CD8-positive, alpha-beta memory T cell (primary cell): ENCODE data around the gene CD300H. TPM values are rescaled to one million over a fixed set of nuclear protein-coding genes. Genes with fewer than 3 reads are reported as not detected.

Source experiments
- CTCF ChIA-PET: fragments of 350-600 bp; sonication (Branson Sonifier 250); formaldehyde crosslinking; loops from one replicate; lab custom pipeline; 2021; ENCODE audit warnings: antibody characterized with exemption; lab: Charles Lee
- POLR2A ChIA-PET: fragments of 350-600 bp; sonication (Branson Sonifier 250); formaldehyde crosslinking; loops from one replicate; lab custom pipeline; 2021; ENCODE audit warnings: antibody characterized with exemption; lab: Charles Lee
- DNase-seq, 5 donors: peaks; one replicate each; pipeline versions ENCODE4 v3.0.0 to v3.0.0-alpha.2; 2020 to 2022; ENCODE audit warnings: mixed read lengths in 1 of 5
- H3K27ac ChIP-seq: one replicate; pipeline ENCODE4 v1.7.0; 2013; ENCODE audit warnings: low read depth, mild to moderate bottlenecking, low read length, moderate library complexity
- H3K27me3 ChIP-seq: 2 replicates; pipeline ENCODE4 v1.7.0; 2013; ENCODE audit warnings: low read length, mild to moderate bottlenecking; ENCODE audit not compliant: insufficient read depth, poor library complexity, severe bottlenecking
- H3K36me3 ChIP-seq: 2 replicates; pipeline ENCODE4 v1.7.0; 2013; ENCODE audit warnings: mild to moderate bottlenecking, low read length, moderate library complexity; ENCODE audit not compliant: insufficient read depth
- H3K4me1 ChIP-seq: 2 replicates; pipeline ENCODE4 v1.7.0; 2013; ENCODE audit warnings: mild to moderate bottlenecking, low read length, moderate library complexity; ENCODE audit not compliant: insufficient read depth
- H3K4me3 ChIP-seq: 2 replicates; pipeline ENCODE4 v1.7.0; 2013; ENCODE audit warnings: mild to moderate bottlenecking, low read length
- H3K9me3 ChIP-seq: 2 replicates; pipeline ENCODE4 v1.7.0; 2013; ENCODE audit warnings: mild to moderate bottlenecking, low read length
- H3K27ac Mint-ChIP-seq, 8 donors: one replicate each; pipeline ENCODE4 v1.8.0; 2020 to 2021; ENCODE audit warnings: mixed read lengths in 8 of 8, mild to moderate bottlenecking in 6 of 8, inconsistent platforms in 3 of 8, moderate library complexity in 3 of 8
- H3K27me3 Mint-ChIP-seq, 2 donors: one replicate each; pipeline ENCODE4 v1.8.0; 2020 to 2021; ENCODE audit warnings: mixed read lengths in 2 of 2, mild to moderate bottlenecking in 1 of 2, moderate library complexity in 1 of 2
- H3K36me3 Mint-ChIP-seq, 3 donors: one replicate each; pipeline ENCODE4 v1.8.0; 2020 to 2021; ENCODE audit warnings: mixed read lengths in 3 of 3, inconsistent platforms in 1 of 3, mild to moderate bottlenecking in 1 of 3
- H3K4me1 Mint-ChIP-seq, 3 donors: one replicate each; pipeline ENCODE4 v1.8.0; 2020 to 2021; ENCODE audit warnings: mixed read lengths in 3 of 3, inconsistent platforms in 1 of 3, mild to moderate bottlenecking in 1 of 3
- H3K4me3 Mint-ChIP-seq, 7 donors: one replicate each; pipeline ENCODE4 v1.8.0; 2020 to 2021; ENCODE audit warnings: mixed read lengths in 7 of 7, mild to moderate bottlenecking in 6 of 7, moderate library complexity in 4 of 7, inconsistent platforms in 2 of 7
- H3K9me3 Mint-ChIP-seq, 5 donors: one replicate each; pipeline ENCODE4 v1.8.0; 2020 to 2022; ENCODE audit warnings: mixed read lengths in 5 of 5, mild to moderate bottlenecking in 3 of 5, moderate library complexity in 2 of 5, inconsistent platforms in 1 of 5
- polyA plus RNA-seq: library from polyadenylated mRNA; unstranded; fragments of 300-500 nt; fragmentation: Illumina TruSeq; gene quantifications from one replicate; pipeline ENCODE4 v1.2.3, GENCODE V29; 2021
- total RNA-seq, 2 experiments: library from RNA; stranded (reverse); gene quantifications; one replicate each; pipeline ENCODE4 v1.2.3, GENCODE V29; 2021

Gene CD300H
- total and polyA plus RNA-seq, 3 experiments from 2014 or later = not detected

DNA sequence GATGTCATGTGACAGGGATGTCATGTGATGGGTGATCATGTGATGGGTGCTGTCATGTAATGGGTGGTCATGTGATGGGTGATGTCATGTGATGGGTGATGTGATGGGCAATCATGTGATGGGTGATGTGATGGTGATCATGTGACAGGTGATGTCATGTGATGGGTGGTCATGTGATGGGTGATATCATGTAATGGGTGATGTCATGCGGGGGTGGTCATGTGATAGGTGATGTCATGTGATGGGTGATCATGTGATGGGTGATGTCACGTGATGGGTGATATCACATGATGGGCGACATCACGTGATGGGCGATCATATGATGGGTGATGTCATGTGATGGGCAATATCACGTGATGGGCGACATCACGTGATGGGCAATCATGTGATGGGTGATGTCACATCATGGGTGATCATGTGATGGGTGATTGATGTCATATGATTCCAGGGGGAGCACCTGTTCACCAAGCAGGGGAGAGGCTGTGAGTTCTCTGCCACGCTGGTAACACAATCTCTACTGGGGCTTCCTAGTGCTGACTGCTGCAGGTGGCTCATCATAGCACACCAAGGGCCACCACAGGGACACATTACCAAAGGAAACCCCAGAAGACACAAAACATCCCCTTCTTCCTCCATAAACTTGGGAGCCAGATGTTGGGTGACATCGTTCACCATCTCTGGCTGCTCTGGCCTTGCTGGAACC, 52.5 kb downstream of the CD300H start:
- H3K27me3 Mint-ChIP-seq = peaks cover 19 to 54% of the 10 kb centered on the region in 2 donors
- peaks cover 0 to 19% (median 11%) of the 10 kb centered on the region in 5 donors for H3K9me3 Mint-ChIP-seq
- H3K4me1 Mint-ChIP-seq = peaks cover 0 to 8% (median 6%) of the 10 kb centered on the region in 3 donors
- peak overlapping the region in 4 of 7 donors; percentile 65 to 83 (median 70) for H3K4me3 Mint-ChIP-seq
- Histone ChIP-seq H3K4me3 (no peak overlapping the region), H3K27me3 (peaks cover 5% of the 10 kb centered on the region), H3K27ac (no peak overlapping the region), H3K9me3 (no peaks in the 10 kb centered on the region), H3K4me1 (no peaks in the 10 kb centered on the region), H3K36me3 (no peaks in the 10 kb centered on the region)
- DNase-seq = peak in 2 of 5 donors; percentile 32 to 68
- CTCF ChIA-PET = no interaction called here
- peak overlapping the region in 7 of 8 donors; percentile 76 to 93 (median 80) for H3K27ac Mint-ChIP-seq
- POLR2A ChIA-PET = no interaction called here
- peaks cover 0 to 29% (median 1%) of the 10 kb centered on the region in 3 donors for H3K36me3 Mint-ChIP-seq

DNA sequence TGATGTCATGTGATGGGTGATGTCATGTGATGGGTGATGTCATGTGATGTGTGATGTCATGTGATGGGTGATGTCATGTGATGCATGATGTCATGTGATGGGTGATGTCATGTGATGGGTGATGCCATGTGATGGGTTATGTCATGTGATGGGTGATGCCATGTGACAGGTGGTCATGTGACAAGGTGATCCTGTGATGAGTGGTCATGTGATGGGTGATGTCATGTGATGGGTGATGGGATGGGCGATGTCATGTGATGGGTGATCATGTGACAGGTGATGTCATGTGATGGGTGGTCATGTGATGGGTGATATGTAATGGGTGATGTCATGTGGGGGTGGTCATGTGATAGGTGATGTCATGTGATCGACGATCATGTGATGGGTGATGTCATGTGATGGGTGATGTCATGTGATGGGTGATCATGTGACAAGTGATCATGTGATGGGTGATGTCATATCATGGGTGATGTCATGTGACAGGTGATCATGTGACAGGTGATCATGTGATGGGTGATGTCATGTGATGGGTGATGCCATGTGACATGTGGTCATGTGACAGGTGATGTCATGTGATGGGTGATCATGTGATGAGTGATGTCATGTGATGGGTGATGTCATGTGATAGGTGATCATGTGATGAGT, 53.2 kb downstream of the CD300H start:
- H3K36me3 Mint-ChIP-seq = peaks cover 0 to 29% (median 1%) of the 10 kb centered on the region in 3 donors
- no peaks in the 10 kb centered on the region for H3K36me3 ChIP-seq
- H3K27ac Mint-ChIP-seq = peak overlapping the region in 7 of 8 donors; percentile 76 to 95 (median 90)
- POLR2A ChIA-PET = no interaction called here
- peaks cover 20 to 53% of the 10 kb centered on the region in 2 donors for H3K27me3 Mint-ChIP-seq
- H3K9me3 ChIP-seq = no peaks in the 10 kb centered on the region
- peaks cover 0 to 8% (median 6%) of the 10 kb centered on the region in 3 donors for H3K4me1 Mint-ChIP-seq
- H3K4me3 Mint-ChIP-seq = peak overlapping the region in 4 of 7 donors; percentile 65 to 83 (median 70)
- DNase-seq = peak; percentile 27 to 72 (median 45)
- H3K9me3 Mint-ChIP-seq = peaks cover 0 to 19% (median 11%) of the 10 kb centered on the region in 5 donors
- H3K4me1 ChIP-seq = no peaks in the 10 kb centered on the region
- CTCF ChIA-PET = no interaction called here
- no peak overlapping the region for H3K4me3 ChIP-seq
- H3K27ac ChIP-seq = no peak overlapping the region
- H3K27me3 ChIP-seq = peaks cover 5% of the 10 kb centered on the region

DNA sequence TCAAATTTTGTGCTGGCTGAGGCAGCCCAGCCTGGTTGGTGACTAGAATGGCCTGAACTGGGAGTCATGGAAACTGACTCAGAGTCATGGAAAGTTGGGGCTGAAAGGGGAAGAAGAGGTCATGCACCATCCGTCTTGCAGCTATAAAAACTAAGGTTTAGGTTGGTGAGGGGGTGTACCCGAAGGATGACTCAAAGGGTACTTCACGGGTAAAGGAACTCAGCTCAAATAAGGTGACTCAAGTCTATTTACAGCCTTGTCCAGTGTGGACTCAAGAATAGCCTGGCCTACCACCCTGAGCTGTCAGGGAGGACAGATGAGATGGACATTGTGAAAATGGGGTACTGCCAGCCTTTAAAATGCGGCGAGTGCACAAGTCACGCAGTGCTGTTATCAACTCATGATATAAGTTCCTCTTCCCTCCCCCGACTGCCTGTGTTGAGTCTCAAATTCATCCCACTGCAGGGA, 54.7 kb downstream of the CD300H start:
- H3K36me3 Mint-ChIP-seq = peaks cover 0 to 20% (median 0%) of the 10 kb centered on the region in 3 donors
- peaks cover 20 to 46% of the 10 kb centered on the region in 2 donors for H3K27me3 Mint-ChIP-seq
- ChIA-PET POLR2A (no interaction called here), CTCF (no interaction called here)
- H3K9me3 ChIP-seq = no peaks in the 10 kb centered on the region
- H3K4me3 ChIP-seq = no peak overlapping the region
- H3K4me1 Mint-ChIP-seq = peaks cover 0 to 8% (median 6%) of the 10 kb centered on the region in 3 donors
- peaks cover 5% of the 10 kb centered on the region for H3K27me3 ChIP-seq
- H3K9me3 Mint-ChIP-seq = peaks cover 0 to 12% (median 8%) of the 10 kb centered on the region in 5 donors
- H3K4me3 Mint-ChIP-seq = no peak overlapping the region
- no peak for DNase-seq
- H3K36me3 ChIP-seq = no peaks in the 10 kb centered on the region
- H3K27ac Mint-ChIP-seq = no peak overlapping the region
- no peak overlapping the region for H3K27ac ChIP-seq
- no peaks in the 10 kb centered on the region for H3K4me1 ChIP-seq

DNA sequence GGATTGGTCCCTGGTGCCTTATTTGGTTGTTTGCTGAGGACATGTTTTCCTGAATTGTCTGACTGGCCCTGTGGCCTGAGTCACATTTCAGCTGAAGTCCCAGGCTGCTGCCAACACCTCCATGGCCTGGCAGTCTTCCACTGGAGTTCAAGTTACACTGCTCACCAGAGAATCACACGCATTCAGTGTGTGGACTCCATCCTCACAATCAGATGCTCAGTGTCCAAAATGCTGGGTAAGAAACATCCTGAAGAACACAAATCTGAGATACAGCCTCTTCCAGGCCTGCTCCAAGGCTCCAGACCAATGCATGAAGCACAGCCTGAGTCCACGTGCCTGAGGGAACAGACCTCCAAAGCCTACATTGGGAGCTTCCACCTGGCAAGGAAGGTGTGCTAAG, 55.3 kb downstream of the CD300H start:
- H3K27me3 ChIP-seq = peaks cover 5% of the 10 kb centered on the region
- peak overlapping the region in 1 of 8 donors; percentile 3 for H3K27ac Mint-ChIP-seq
- H3K4me3 Mint-ChIP-seq = no peak overlapping the region
- no peaks in the 10 kb centered on the region for H3K9me3 ChIP-seq
- H3K36me3 Mint-ChIP-seq = peaks cover 0 to 20% (median 0%) of the 10 kb centered on the region in 3 donors
- peaks cover 20 to 40% of the 10 kb centered on the region in 2 donors for H3K27me3 Mint-ChIP-seq
- ChIA-PET POLR2A (no interaction called here), CTCF (no interaction called here)
- no peak for DNase-seq
- H3K36me3 ChIP-seq = no peaks in the 10 kb centered on the region
- H3K4me1 ChIP-seq = no peaks in the 10 kb centered on the region
- H3K4me1 Mint-ChIP-seq = peaks cover 0 to 8% (median 6%) of the 10 kb centered on the region in 3 donors
- H3K4me3 ChIP-seq = no peak overlapping the region
- H3K9me3 Mint-ChIP-seq = peaks cover 0 to 12% (median 8%) of the 10 kb centered on the region in 5 donors
- no peak overlapping the region for H3K27ac ChIP-seq

Other genes starting within 250 kb of the CD300H start
- under 1 TPM; 0.20 to 0.24 TPM for gene KIF19, start 241.3 kb downstream of the CD300H start, total RNA-seq
- gene KIF19, start 241.3 kb downstream of the CD300H start, polyA plus RNA-seq = 3.4 TPM
- gene BTBD17, start 205.6 kb downstream of the CD300H start, total RNA-seq = not detected
- gene BTBD17, start 205.6 kb downstream of the CD300H start, polyA plus RNA-seq = not detected
- not detected for gene GPR142, start 200.0 kb downstream of the CD300H start, total RNA-seq
- not detected for gene GPR142, start 200.0 kb downstream of the CD300H start, polyA plus RNA-seq
- gene GPRC5C, start 135.4 kb downstream of the CD300H start, total RNA-seq = under 1 TPM in 1 of 2 experiments, not detected in 1; 0.27 TPM
- not detected for gene GPRC5C, start 135.4 kb downstream of the CD300H start, polyA plus RNA-seq
- gene CD300A, start 100.9 kb downstream of the CD300H start, total RNA-seq = 1 to 10 TPM; 3.1 to 3.8 TPM
- 121 TPM for gene CD300A, start 100.9 kb downstream of the CD300H start, polyA plus RNA-seq
- gene CD300LB, start 36.0 kb downstream of the CD300H start, total RNA-seq = under 1 TPM in 1 of 2 experiments, not detected in 1; 0.11 TPM
- not detected for gene CD300LB, start 36.0 kb downstream of the CD300H start, polyA plus RNA-seq
- gene CD300C, start 21.4 kb downstream of the CD300H start, total RNA-seq = under 1 TPM in 1 of 2 experiments, not detected in 1; 0.20 TPM
- gene CD300C, start 21.4 kb downstream of the CD300H start, polyA plus RNA-seq = not detected
- not detected for gene CD300LD, start 24.8 kb upstream of the CD300H start, total RNA-seq
- gene CD300LD, start 24.8 kb upstream of the CD300H start, polyA plus RNA-seq = not detected
- gene CD300E, start 56.2 kb upstream of the CD300H start, total RNA-seq = not detected
- gene CD300E, start 56.2 kb upstream of the CD300H start, polyA plus RNA-seq = not detected
- not detected for gene CD300LF, start 145.4 kb upstream of the CD300H start, total RNA-seq
- not detected for gene CD300LF, start 145.4 kb upstream of the CD300H start, polyA plus RNA-seq
- 1 to 10 TPM; 5.8 to 6.0 TPM for gene RAB37, start 169.7 kb upstream of the CD300H start, total RNA-seq
- 125 TPM for gene RAB37, start 169.7 kb upstream of the CD300H start, polyA plus RNA-seq
- 100 to 1,000 TPM; 131 to 133 TPM for gene NHERF1, start 181.1 kb upstream of the CD300H start, total RNA-seq
- gene NHERF1, start 181.1 kb upstream of the CD300H start, polyA plus RNA-seq = 674 TPM
- gene NAT9, start 208.8 kb upstream of the CD300H start, total RNA-seq = 10 to 100 TPM; 42.7 to 44.5 TPM
- 17.1 TPM for gene NAT9, start 208.8 kb upstream of the CD300H start, polyA plus RNA-seq